Ovary (tissue), 9 donors: Measurements from ENCODE around the gene EXOC7. TPM values are rescaled to one million over a fixed set of nuclear protein-coding genes. Genes with fewer than 3 reads are reported as not detected.
"Not testable (repeated sequence)": the region's sequence is repeated elsewhere in the genome, so short reads cannot be mapped to it uniquely, and the experiment has no call there.

Experiments used
- DNase-seq, 5 donors: peaks; one replicate each; pipeline ENCODE4 v3.0.0-alpha.2; 2019 to 2020
- H3K27ac ChIP-seq, 2 donors: fragments of 200-600 bp; one replicate each; pipeline versions ENCODE4 v1.5.1 to v1.8.0; 2019 to 2022
- H3K27me3 ChIP-seq: fragments of 200-600 bp; one replicate; pipeline ENCODE4 v1.8.0; 2022
- H3K36me3 ChIP-seq: fragments of 200-600 bp; sonication (generic); one replicate; pipeline ENCODE4 v1.5.1; 2019
- H3K4me1 ChIP-seq: one replicate; pipeline ENCODE4 v1.8.1; 2013; ENCODE audit warnings: mild to moderate bottlenecking, moderate library complexity; ENCODE audit not compliant: insufficient read depth
- H3K4me3 ChIP-seq: fragments of 200-600 bp; sonication (generic); one replicate; pipeline ENCODE4 v1.5.1; 2017
- H3K9me3 ChIP-seq, 2 donors: fragments of 200-600 bp in 1 of 2; sonication (generic) in 1 of 2; one replicate each; pipeline versions ENCODE4 v1.5.1 to v1.8.1; 2013 to 2019; ENCODE audit warnings: mild to moderate bottlenecking in 1 of 2, moderate library complexity in 1 of 2
- EP300 ChIP-seq: sonication (generic); formaldehyde crosslinking; IDR thresholded peaks from one replicate; pipeline ENCODE4 v1.6.1; 2017; ENCODE audit warnings: antibody characterized with exemption
- POLR2A ChIP-seq: fragments of 450-650 bp; IDR thresholded peaks from one replicate; pipeline ENCODE4 v1.6.1; 2017; ENCODE audit warnings: antibody characterized with exemption, mild to moderate bottlenecking, moderate library complexity
- WGBS, 3 donors: extraction: QIAGEN DNeasy Blood & Tissue Kit in 1 of 3; methylation state at CpG; one replicate each; pipeline versions ENCODE4 v1.1.5 to v1.1.7; 2013 to 2017; 5-methylcytosine and 5-hydroxymethylcytosine counted together
- intact Hi-C, 4 donors: fragments of 100-400 bp; cut with DNase I; formaldehyde crosslinking; loops; one replicate each; pipeline versions ENCODE4 v1.11.0 to v1.15.1; 2022 to 2023
- polyA plus RNA-seq, 2 donors: library from polyadenylated mRNA; stranded (reverse); fragments of 200-250 nt in 1 of 2; fragments of 350-450 nt in 1 of 2; fragmentation: Illumina TruSeq in 1 of 2; extraction: RNeasy Lipid Tissue Mini Kit (QIAGEN cat#74804) in 1 of 2; gene quantifications; one replicate each; pipeline ENCODE4 v1.2.3, GENCODE V29; 2013 to 2014
- total RNA-seq, 7 donors: library from RNA; depleted of rRNA in 2 of 7; stranded (reverse); fragments of >200 nt in 2 of 7; fragmentation: NEBNext Ultra II Directional in 3 of 7; extraction: Animal tissue kit (Norgen Biotek cat#: 25700) in 3 of 7; gene quantifications; one replicate each; pipeline versions ENCODE4 v1.1.0 to v1.2.4, GENCODE V29; 2016 to 2023
- TF ChIP-seq, protein P1 (sequence below), 3 donors: fragments of 450-650 bp in 2 of 3; fragments of 200-600 bp in 1 of 3; IDR thresholded peaks; one replicate each; pipeline versions ENCODE4 v1.5.1 to v1.8.0; 2016 to 2022; ENCODE audit warnings: antibody characterized with exemption in 3 of 3, mild to moderate bottlenecking in 1 of 3
- donor health status: DM: no; HTN: no; CAD: no; lungs with moderate emphysema.
- donor health status: DM: no; HTN: no; CAD: no.
- donor health status: Bipolar disorder and iron deficiency.
- donor health status: DM: yes; HTN: yes; CAD: no.
- donor health status: DM: no; HTN: no; CAD: no.
- donor health status: DM: yes; HTN: yes; CAD: no.

EXOC7 gene
- total and polyA plus RNA-seq, 9 donors: 46.9 to 121 (median 114) TPM

DNA sequence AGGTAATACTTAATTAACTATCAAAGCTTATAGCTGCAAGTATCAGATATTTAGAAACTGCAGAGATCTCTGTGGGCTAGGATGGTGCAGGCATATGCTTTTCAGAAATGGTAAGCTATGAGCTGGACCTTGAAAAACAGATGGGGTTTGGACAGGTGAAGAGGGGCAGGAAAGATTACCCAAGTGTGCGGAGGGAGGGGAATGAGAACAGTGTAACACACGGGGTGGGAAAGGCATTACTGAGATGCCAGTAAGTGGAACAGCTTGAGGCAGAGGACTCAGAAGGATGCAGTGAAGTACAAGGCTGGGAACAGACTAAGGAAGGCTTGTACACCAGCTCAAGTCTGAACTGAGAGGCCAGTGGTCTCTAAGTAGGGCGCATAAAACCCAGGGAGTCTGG lies 54.3 kb downstream of the EXOC7 start:
- Histone ChIP-seq H3K27ac (no peak overlapping the region), H3K4me3 (no peak overlapping the region), H3K4me1 (no peaks in the 10 kb centered on the region), H3K9me3 (no peaks in the 10 kb centered on the region), H3K36me3 (no peaks in the 10 kb centered on the region), H3K27me3 (no peaks in the 10 kb centered on the region)
- no peak for DNase-seq
- intact Hi-C loops: no loop called here
- 83 to 92% (median 84%) methylated on average over 3 of the region's 3 CpGs for WGBS, 3 donors
- TF ChIP-seq EP300 (no peak), POLR2A (no peak)
- TF ChIP-seq, protein P1, sequence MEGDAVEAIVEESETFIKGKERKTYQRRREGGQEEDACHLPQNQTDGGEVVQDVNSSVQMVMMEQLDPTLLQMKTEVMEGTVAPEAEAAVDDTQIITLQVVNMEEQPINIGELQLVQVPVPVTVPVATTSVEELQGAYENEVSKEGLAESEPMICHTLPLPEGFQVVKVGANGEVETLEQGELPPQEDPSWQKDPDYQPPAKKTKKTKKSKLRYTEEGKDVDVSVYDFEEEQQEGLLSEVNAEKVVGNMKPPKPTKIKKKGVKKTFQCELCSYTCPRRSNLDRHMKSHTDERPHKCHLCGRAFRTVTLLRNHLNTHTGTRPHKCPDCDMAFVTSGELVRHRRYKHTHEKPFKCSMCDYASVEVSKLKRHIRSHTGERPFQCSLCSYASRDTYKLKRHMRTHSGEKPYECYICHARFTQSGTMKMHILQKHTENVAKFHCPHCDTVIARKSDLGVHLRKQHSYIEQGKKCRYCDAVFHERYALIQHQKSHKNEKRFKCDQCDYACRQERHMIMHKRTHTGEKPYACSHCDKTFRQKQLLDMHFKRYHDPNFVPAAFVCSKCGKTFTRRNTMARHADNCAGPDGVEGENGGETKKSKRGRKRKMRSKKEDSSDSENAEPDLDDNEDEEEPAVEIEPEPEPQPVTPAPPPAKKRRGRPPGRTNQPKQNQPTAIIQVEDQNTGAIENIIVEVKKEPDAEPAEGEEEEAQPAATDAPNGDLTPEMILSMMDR (IDR thresholded peaks at IDR 0.05): no peak

DNA sequence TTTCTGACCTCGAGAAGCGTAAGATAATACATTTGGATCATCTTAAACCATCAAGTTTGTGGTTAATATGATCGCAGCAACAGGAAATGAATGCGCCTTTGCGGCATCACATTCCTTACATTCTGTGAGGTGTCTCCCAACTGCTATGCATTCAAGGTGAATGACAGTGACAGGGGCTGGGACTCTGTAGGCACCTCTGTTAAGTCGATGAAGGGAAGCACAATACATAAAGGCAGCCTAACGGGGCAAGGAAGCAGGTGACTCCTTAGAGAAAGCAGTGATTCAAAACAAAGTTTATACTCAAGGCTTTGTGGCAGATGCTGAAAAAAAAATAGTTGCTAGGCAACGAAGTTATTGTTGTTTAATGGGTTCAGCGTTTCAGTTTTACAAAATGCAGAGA lies 54.9 kb downstream of the EXOC7 start:
- H3K4me1 ChIP-seq: no peaks in the 10 kb centered on the region
- no peaks in the 10 kb centered on the region for H3K36me3 ChIP-seq
- no peak for DNase-seq
- TF ChIP-seq EP300: no peak
- no peak for TF ChIP-seq POLR2A
- TF ChIP-seq, protein P1 (IDR thresholded peaks at IDR 0.05): no peak
- intact Hi-C loops: no loop called here
- no peak overlapping the region for H3K4me3 ChIP-seq
- no peak overlapping the region for H3K27ac ChIP-seq
- H3K9me3 ChIP-seq: no peaks in the 10 kb centered on the region
- H3K27me3 ChIP-seq: no peaks in the 10 kb centered on the region
- WGBS, 3 donors: 75 to 83% (median 79%) methylated on average over 9 of the region's 9 CpGs

DNA sequence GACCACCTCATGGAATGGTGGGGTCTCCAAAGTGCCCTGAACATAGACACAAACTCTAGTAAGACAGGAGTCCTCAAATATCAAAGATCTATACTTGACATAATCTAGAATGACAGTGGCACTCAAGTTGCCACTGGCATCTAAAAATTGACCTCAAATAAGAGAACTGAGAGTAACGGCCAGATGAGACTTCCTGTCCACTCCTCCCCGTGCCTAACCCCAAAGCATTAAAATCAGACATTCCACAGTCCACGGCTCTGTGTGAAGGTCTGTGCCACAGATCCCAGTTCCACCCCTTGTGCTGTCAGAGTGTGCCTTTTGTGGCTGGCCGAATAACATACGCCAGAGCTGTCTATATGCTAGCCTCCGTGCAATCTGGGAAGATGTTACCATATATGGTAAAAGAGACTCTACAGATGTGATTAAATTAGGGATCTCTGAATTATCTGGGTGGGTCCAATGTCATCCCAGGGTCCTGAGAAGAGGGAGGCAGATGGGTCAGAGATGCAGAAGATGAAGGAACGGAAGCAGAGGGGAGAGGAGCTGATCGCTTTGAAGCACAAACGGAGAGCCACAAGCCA lies 55.5 kb downstream of the EXOC7 start:
- intact Hi-C loops: no loop called here
- 78 to 81% (median 80%) methylated on average over 9 of the region's 9 CpGs for WGBS, 3 donors
- TF ChIP-seq EP300 (no peak), POLR2A (no peak)
- TF ChIP-seq, protein P1 (IDR thresholded peaks at IDR 0.05): no peak
- H3K36me3 ChIP-seq: no peaks in the 10 kb centered on the region
- H3K9me3 ChIP-seq: no peaks in the 10 kb centered on the region
- no peak overlapping the region for H3K4me3 ChIP-seq
- no peak for DNase-seq
- no peaks in the 10 kb centered on the region for H3K27me3 ChIP-seq
- H3K4me1 ChIP-seq: no peaks in the 10 kb centered on the region
- no peak overlapping the region for H3K27ac ChIP-seq

DNA sequence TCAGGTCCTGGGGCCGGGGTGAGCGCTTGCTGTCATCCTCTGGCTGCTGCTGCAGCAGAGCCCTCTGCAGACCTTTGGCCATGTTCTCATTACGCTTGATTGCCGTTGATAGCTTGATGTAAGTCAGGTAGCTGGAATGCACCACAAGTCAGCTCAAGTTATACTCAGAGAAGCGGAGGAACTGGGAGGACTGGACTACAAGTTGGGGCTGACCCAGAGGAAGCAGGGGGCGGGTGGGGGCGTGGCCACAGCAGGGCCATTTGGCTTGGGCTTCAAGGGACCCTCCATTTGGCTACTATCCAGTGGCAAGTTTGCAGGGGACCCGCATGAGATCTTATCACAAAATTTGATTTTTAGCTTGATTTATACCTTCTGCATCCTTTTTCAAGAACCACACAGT lies 57.5 kb downstream of the EXOC7 start:
- WGBS, 3 donors: 85 to 88% (median 86%) methylated on average over 8 of the region's 8 CpGs
- no peak overlapping the region for H3K27ac ChIP-seq
- H3K9me3 ChIP-seq: no peaks in the 10 kb centered on the region
- no peaks in the 10 kb centered on the region for H3K27me3 ChIP-seq
- H3K36me3 ChIP-seq: no peaks in the 10 kb centered on the region
- DNase-seq: no peak
- intact Hi-C loops: no loop called here
- no peaks in the 10 kb centered on the region for H3K4me1 ChIP-seq
- no peak overlapping the region for H3K4me3 ChIP-seq
- TF ChIP-seq EP300 (no peak), POLR2A (no peak)
- TF ChIP-seq, protein P1 (IDR thresholded peaks at IDR 0.05): no peak

DNA sequence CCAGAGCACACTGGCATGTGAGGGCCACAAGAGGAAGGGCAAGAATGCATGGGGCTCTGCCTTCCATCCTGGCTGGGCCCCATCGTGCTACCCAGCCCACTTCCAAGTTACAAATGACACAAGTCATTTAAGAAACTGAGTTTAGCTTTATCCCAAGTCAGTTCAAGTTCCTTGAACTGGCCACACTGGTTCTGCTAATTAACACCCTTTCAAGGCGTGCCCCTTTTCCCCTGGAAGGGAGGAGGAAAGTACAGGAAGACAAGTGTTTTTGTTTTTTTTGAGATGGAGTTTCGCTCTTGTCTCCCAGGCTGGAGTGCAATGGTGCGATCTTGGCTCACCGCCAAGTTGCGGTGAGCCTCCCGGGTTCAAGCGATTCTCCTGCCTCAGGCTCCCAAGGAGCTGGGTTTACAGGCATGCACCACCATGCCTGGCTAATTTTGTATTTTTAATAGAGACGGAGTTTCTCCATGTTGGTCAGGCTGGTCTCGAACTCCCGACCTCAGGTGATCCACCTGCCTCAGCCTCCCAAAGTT lies 59.0 kb downstream of the EXOC7 start:
- 70 to 74% (median 71%) methylated on average over 11 of the region's 11 CpGs for WGBS, 3 donors
- H3K36me3 ChIP-seq, intact Hi-C loops: not testable (repeated sequence)

DNA sequence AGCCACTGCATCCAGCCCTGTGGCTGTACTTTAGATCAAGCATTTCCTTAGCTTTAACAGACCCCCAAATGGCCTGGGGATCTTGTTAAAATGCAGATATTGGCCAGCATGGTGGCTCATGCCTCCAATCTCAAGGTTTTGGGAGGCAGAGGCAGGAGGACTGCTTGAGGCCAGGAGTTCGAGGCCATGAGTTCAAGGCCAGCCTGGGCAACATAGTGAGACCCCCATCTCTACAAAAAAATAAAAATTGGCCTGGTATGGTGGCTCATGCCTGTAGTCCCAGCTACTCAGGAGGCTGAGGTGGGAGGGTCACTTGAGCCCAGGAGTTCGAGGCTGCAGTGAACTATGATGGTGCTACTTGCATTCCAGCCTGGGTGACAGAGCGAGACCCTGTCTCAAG lies 60.7 kb downstream of the EXOC7 start:
- H3K36me3 ChIP-seq, H3K27ac ChIP-seq, intact Hi-C loops, DNase-seq, H3K4me3 ChIP-seq, H3K4me1 ChIP-seq, H3K9me3 ChIP-seq, H3K27me3 ChIP-seq: not testable (repeated sequence)
- WGBS, 3 donors: 96 to 98% (median 96%) methylated on average over 3 of the region's 3 CpGs

More for the DNA sequence above, 59.0 kb downstream of the EXOC7 start:
- H3K27ac ChIP-seq, H3K27me3 ChIP-seq, DNase-seq, H3K4me1 ChIP-seq, H3K4me3 ChIP-seq, H3K9me3 ChIP-seq: not testable (repeated sequence)
